Prostate gland (tissue), 2 donors: Measurements from ENCODE around the gene FSD1L. TPM values are rescaled to one million over a fixed set of nuclear protein-coding genes. Genes with fewer than 3 reads are reported as not detected.

Source experiments
- DNase-seq: peaks from one replicate; pipeline ENCODE4 v3.0.0-alpha.2; 2019; ENCODE audit warnings: low spot score
- H3K27ac ChIP-seq, 2 donors: fragments of 200-600 bp; sonication (generic); 2 replicates each; pipeline ENCODE4 v1.5.1; 2017 to 2019
- H3K27me3 ChIP-seq: fragments of 200-600 bp; sonication (generic); replicated peaks from 2 replicates; pipeline ENCODE4 v1.5.1; 2019; ENCODE audit not compliant: insufficient read depth
- H3K36me3 ChIP-seq, 2 donors: fragments of 200-600 bp; sonication (generic); 1 replicate in 1 of 2; 2 replicates in 1 of 2; pipeline versions ENCODE4 v1.5.1 to v1.8.1; 2017 to 2019
- H3K4me1 ChIP-seq: fragments of 200-600 bp; sonication (generic); replicated peaks from 2 replicates; pipeline ENCODE4 v1.5.1; 2019
- H3K4me3 ChIP-seq, 2 donors: fragments of 200-600 bp; sonication (generic); 2 replicates each; pipeline ENCODE4 v1.5.1; 2017 to 2019
- H3K9me3 ChIP-seq: fragments of 200-600 bp; sonication (generic); 2 replicates; pipeline ENCODE4 v1.5.1; 2017
- POLR2A ChIP-seq: fragments of 450-650 bp; IDR thresholded peaks from one replicate; pipeline ENCODE4 v1.6.1; 2016; ENCODE audit warnings: antibody characterized with exemption, mild to moderate bottlenecking
- POLR2AphosphoS5 ChIP-seq: sonication (generic); formaldehyde crosslinking; IDR thresholded peaks from one replicate; pipeline ENCODE4 v1.6.1; 2017; ENCODE audit warnings: antibody characterized with exemption
- WGBS: methylation state at CpG from one replicate; pipeline ENCODE4 v1.1.5; 2018; 5-methylcytosine and 5-hydroxymethylcytosine counted together
- intact Hi-C: fragments of 100-400 bp; cut with DNase I; formaldehyde crosslinking; loops from one replicate; pipeline ENCODE4 v1.14.2; 2022
- total RNA-seq, 2 donors: library from RNA; depleted of rRNA; stranded (reverse); fragments of >200 nt; gene quantifications; one replicate each; pipeline ENCODE4 v1.1.0, GENCODE V29; 2016
- TF ChIP-seq, protein P1 (sequence below), 4 experiments: fragments of 200-600 bp in 2 of 4; fragments of 450-650 bp in 2 of 4; sonication (generic) in 2 of 4; IDR thresholded peaks; 1 replicate in 3 of 4; 2 replicates in 1 of 4; pipeline ENCODE4 v1.5.1; 2016 to 2019; ENCODE audit warnings: antibody characterized with exemption in 4 of 4, mild to moderate bottlenecking in 2 of 4, moderate library complexity in 2 of 4

The FSD1L gene
- total RNA-seq, 2 donors from 2014 or later: 1.6 to 4.8 TPM

DNA sequence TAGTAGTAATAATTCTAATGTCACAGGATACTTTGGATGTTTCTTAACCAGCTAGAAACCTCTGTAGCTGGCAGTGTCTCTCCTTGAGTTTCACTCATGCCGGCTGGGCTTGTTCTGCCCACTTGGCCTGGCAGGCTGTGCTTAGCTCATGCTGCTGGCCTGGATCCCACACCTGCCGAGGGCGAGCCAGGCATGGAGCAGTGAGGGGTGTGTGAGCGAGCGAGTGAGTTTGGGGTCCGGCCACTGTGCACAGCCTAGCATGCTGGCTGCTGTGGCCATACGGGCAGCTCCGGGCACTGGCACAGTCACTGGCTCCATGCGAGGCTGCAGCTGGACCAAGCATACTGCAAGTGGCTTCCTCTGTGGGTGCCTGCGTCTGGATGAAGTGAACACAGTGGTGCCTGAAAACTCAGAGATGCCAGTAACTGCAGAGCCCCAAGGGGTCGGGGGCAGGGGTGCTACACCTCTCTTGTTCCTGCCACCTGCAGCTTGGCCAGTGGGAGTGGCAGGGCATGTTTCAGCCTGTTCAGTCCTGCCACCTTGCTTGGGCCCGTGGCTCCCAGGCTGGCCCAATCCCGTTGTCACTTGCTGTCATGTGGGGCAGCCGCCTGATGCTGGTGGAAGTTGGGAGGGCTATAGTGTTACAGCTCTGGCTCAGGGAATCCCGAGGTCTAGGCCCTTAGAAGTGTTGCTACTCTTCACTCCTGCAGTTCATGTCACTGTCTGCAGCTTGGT lies 9.9 kb downstream of the FSD1L start:
- no peak for DNase-seq
- no peak overlapping the region for H3K4me3 ChIP-seq
- no peaks in the 10 kb centered on the region for H3K4me1 ChIP-seq
- no peaks in the 10 kb centered on the region for H3K36me3 ChIP-seq
- TF ChIP-seq POLR2A (no peak), POLR2AphosphoS5 (no peak)
- TF ChIP-seq, protein P1, sequence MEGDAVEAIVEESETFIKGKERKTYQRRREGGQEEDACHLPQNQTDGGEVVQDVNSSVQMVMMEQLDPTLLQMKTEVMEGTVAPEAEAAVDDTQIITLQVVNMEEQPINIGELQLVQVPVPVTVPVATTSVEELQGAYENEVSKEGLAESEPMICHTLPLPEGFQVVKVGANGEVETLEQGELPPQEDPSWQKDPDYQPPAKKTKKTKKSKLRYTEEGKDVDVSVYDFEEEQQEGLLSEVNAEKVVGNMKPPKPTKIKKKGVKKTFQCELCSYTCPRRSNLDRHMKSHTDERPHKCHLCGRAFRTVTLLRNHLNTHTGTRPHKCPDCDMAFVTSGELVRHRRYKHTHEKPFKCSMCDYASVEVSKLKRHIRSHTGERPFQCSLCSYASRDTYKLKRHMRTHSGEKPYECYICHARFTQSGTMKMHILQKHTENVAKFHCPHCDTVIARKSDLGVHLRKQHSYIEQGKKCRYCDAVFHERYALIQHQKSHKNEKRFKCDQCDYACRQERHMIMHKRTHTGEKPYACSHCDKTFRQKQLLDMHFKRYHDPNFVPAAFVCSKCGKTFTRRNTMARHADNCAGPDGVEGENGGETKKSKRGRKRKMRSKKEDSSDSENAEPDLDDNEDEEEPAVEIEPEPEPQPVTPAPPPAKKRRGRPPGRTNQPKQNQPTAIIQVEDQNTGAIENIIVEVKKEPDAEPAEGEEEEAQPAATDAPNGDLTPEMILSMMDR (IDR thresholded peaks at IDR 0.05): no peak
- no peaks in the 10 kb centered on the region for H3K9me3 ChIP-seq
- WGBS: 79% methylated on average over 15 of the region's 15 CpGs
- H3K27me3 ChIP-seq: no peaks in the 10 kb centered on the region
- no peak overlapping the region for H3K27ac ChIP-seq
- intact Hi-C loops: no loop called here

DNA sequence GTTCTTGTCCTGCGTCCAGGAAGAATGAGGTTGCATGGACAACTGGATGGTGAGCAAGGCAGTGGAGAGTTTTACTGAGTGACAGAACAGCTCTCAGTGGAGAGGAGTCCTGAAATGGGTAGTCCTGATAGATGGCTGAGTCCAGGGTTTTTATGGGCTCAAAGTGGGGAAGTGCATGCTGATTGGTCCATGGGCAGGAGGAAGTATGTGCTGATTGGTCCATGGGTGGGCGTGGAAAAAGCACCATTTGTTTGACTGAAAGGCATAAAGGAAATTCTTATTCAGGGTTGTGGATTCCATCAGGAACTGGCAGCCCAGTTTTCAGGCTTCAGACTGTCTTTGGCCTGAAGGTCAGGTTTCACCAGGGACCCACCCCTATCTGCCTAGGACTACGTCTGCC lies 10.6 kb downstream of the FSD1L start:
- DNase-seq: no peak
- no peaks in the 10 kb centered on the region for H3K4me1 ChIP-seq
- H3K4me3 ChIP-seq: no peak overlapping the region
- WGBS: 96% methylated on average over 3 of the region's 3 CpGs
- intact Hi-C loops: no loop called here
- no peak overlapping the region for H3K27ac ChIP-seq
- H3K9me3 ChIP-seq: no peaks in the 10 kb centered on the region
- TF ChIP-seq POLR2AphosphoS5: no peak
- TF ChIP-seq POLR2A: no peak
- TF ChIP-seq, protein P1 (IDR thresholded peaks at IDR 0.05): no peak
- H3K27me3 ChIP-seq: no peaks in the 10 kb centered on the region
- H3K36me3 ChIP-seq: no peaks in the 10 kb centered on the region

DNA sequence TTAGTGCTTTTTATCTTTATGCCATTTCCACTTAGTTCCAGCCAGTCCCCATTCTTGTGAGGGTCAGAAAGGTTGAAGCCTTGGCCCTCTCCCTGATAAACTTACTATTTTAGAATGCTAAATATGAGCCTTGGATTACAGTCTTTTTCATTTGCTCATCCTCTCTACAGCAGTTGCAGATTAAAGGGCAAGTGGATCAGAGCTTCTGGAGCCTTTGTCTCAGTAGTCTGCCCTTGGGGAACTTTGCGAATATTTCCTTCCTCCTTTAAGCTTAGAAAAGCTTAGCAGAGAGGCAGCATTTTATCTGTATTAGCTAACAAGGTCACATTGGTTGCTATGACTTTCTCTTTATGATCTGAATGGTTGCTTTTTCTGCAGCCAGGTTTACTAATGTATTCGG lies 11.5 kb downstream of the FSD1L start:
- intact Hi-C loops: no loop called here
- no peaks in the 10 kb centered on the region for H3K4me1 ChIP-seq
- TF ChIP-seq POLR2A (no peak), POLR2AphosphoS5 (no peak)
- TF ChIP-seq, protein P1 (IDR thresholded peaks at IDR 0.05): no peak
- no peaks in the 10 kb centered on the region for H3K27me3 ChIP-seq
- no peaks in the 10 kb centered on the region for H3K9me3 ChIP-seq
- no peak overlapping the region for H3K27ac ChIP-seq
- 84% methylated on average over 2 of the region's 2 CpGs for WGBS
- H3K36me3 ChIP-seq: no peaks in the 10 kb centered on the region
- H3K4me3 ChIP-seq: no peak overlapping the region
- no peak for DNase-seq

DNA sequence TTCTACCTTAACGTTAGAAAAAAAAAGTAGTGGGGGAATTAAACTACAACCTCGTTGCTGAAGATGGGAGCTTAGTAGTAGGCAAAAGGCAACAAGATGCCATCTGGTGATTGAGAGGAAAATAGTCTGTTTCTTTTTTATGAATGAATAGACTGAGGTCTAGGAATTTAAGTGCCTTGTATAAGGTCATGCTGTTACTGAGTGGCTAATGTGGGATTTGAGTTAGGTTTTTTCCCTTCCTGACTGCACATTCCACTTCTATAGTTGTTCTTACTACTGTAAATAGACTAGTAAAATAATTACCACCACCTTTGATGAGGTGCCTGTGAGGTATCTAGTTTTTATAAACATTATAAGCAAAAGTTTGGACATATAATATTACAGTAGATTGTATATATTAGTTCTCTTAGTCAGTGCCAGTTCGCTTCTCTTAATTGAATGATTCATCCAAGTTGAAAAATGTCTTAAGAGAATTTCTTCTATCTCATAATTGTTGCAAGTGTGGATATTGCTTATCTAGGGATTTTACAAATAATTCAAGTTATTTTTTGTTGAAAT lies 19.1 kb downstream of the FSD1L start:
- no peaks in the 10 kb centered on the region for H3K9me3 ChIP-seq
- no peaks in the 10 kb centered on the region for H3K4me1 ChIP-seq
- TF ChIP-seq, protein P1 (IDR thresholded peaks at IDR 0.05): no peak
- TF ChIP-seq POLR2A: no peak
- no peak for TF ChIP-seq POLR2AphosphoS5
- no peak overlapping the region for H3K27ac ChIP-seq
- no peaks in the 10 kb centered on the region for H3K27me3 ChIP-seq
- DNase-seq: no peak
- H3K36me3 ChIP-seq: no peaks in the 10 kb centered on the region
- WGBS: 68% methylated on average over 3 of the region's 3 CpGs
- intact Hi-C loops: no loop called here
- H3K4me3 ChIP-seq: no peak overlapping the region

DNA sequence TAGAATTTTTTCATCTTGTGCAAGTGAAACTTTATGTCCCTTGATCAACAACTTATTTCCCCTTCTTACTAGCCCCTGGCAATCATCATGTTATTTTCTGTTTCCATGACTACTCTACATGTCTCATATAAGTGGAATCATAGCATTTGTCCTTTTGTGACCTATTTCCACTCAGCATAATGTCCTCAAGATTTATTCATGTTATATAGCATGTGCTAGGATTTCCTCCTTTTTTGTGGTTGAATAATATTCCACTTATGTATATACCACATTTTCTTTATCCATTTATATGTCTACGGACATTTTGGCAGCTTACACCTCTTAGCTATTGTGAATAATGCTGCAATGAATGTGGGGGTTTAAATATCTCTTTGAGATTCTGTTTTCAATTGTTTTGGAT lies 21.0 kb downstream of the FSD1L start:
- Histone ChIP-seq H3K27ac (no peak overlapping the region), H3K9me3 (no peaks in the 10 kb centered on the region), H3K36me3 (no peaks in the 10 kb centered on the region), H3K4me1 (no peaks in the 10 kb centered on the region), H3K27me3 (no peaks in the 10 kb centered on the region), H3K4me3 (no peak overlapping the region)
- 97% methylated on average over 1 of the region's 1 CpG for WGBS
- TF ChIP-seq POLR2AphosphoS5: no peak
- TF ChIP-seq, protein P1 (IDR thresholded peaks at IDR 0.05): no peak
- no peak for TF ChIP-seq POLR2A
- no peak for DNase-seq
- intact Hi-C loops: no loop called here
